HEK293 (cell line): ENCODE results near the gene EPG5.
"Not testable (repeated sequence)": the region's sequence is repeated elsewhere in the genome, so short reads cannot be mapped to it uniquely, and the experiment has no call there.

Experiments
- CTCF ChIA-PET: fragments of 350-600 bp; formaldehyde crosslinking; extraction: SDS; loops from one replicate; lab custom pipeline; 2021; ENCODE audit warnings: antibody characterized with exemption; lab: Yijun Ruan, JAX
- POLR2A ChIA-PET: fragments of 300-600 bp; formaldehyde crosslinking; extraction: SDS; loops from one replicate; lab custom pipeline; 2020; ENCODE audit warnings: antibody characterized with exemption, inconsistent platforms; lab: Yijun Ruan, JAX
- H3K27ac ChIP-seq: fragments of 200-500 bp; sonication (Bioruptor generic); 2 replicates; pipeline ENCODE4 v1.5.1; 2014; ENCODE audit warnings: low read depth, low read length, control low read depth, inconsistent platforms; ENCODE audit errors: extremely low read depth
- H3K36me3 ChIP-seq, 2 experiments: fragments of 200-500 bp in 1 of 2; sonication (Bioruptor generic) in 1 of 2; 1 replicate in 1 of 2; 2 replicates in 1 of 2; pipeline ENCODE4 v1.5.1; 2014 to 2017; ENCODE audit warnings: inconsistent platforms in 2 of 2, low read length in 2 of 2; ENCODE audit not compliant: control insufficient read depth in 2 of 2, insufficient read depth in 1 of 2
- H3K4me1 ChIP-seq: fragments of 200-500 bp; sonication (Bioruptor generic); 2 replicates; pipeline ENCODE4 v1.5.1; 2014; ENCODE audit warnings: mild to moderate bottlenecking, low read length, inconsistent platforms; ENCODE audit not compliant: control insufficient read depth, insufficient read depth
- H3K4me3 ChIP-seq: 2 replicates; pipeline ENCODE4 v1.5.1; 2011; ENCODE audit warnings: low read depth, mild to moderate bottlenecking, control low read depth, low read length, moderate library complexity
- H3K9me3 ChIP-seq: fragments of 200-500 bp; sonication (Bioruptor generic); 2 replicates; pipeline ENCODE4 v1.5.1; 2014; ENCODE audit warnings: low read depth, low read length, inconsistent platforms; ENCODE audit not compliant: control insufficient read depth, insufficient read depth
- EGR2 ChIP-seq: fragments of 450-650 bp; formaldehyde crosslinking; IDR thresholded peaks from 2 replicates; pipeline ENCODE4 v1.5.1; 2016; ENCODE audit warnings: low read depth, missing biosample characterization, missing genetic modification characterization
- KLF9 ChIP-seq: fragments of 450-650 bp; formaldehyde crosslinking; IDR thresholded peaks from 2 replicates; pipeline ENCODE4 v1.5.1; 2016; ENCODE audit warnings: missing biosample characterization, missing genetic modification characterization, low read depth
- MYNN ChIP-seq: fragments of 450-650 bp; formaldehyde crosslinking; IDR thresholded peaks from 2 replicates; pipeline ENCODE4 v1.5.1; 2016; ENCODE audit warnings: missing biosample characterization, missing genetic modification characterization, borderline replicate concordance
- ZFHX2 ChIP-seq: fragments of 450-650 bp; formaldehyde crosslinking; conservative IDR thresholded peaks from 2 replicates; pipeline ENCODE4 v1.5.1; 2016; ENCODE audit warnings: missing biosample characterization, missing genetic modification characterization
- ZFP37 ChIP-seq: fragments of 450-650 bp; formaldehyde crosslinking; IDR thresholded peaks from 2 replicates; pipeline ENCODE4 v1.5.1; 2016; ENCODE audit warnings: missing biosample characterization, missing genetic modification characterization
- ZNF10 ChIP-seq: fragments of 450-650 bp; formaldehyde crosslinking; IDR thresholded peaks from 2 replicates; pipeline ENCODE4 v1.5.1; 2017; ENCODE audit warnings: missing biosample characterization, missing genetic modification characterization
- ZNF133 ChIP-seq: fragments of 450-650 bp; formaldehyde crosslinking; IDR thresholded peaks from 2 replicates; pipeline ENCODE4 v1.5.1; 2016; ENCODE audit warnings: missing biosample characterization, missing genetic modification characterization
- ZNF140 ChIP-seq: fragments of 450-650 bp; formaldehyde crosslinking; IDR thresholded peaks from 2 replicates; pipeline ENCODE4 v1.5.1; 2016; ENCODE audit warnings: missing biosample characterization, missing genetic modification characterization
- ZNF157 ChIP-seq: fragments of 450-650 bp; formaldehyde crosslinking; IDR thresholded peaks from 2 replicates; pipeline ENCODE4 v1.5.1; 2016; ENCODE audit warnings: missing biosample characterization, missing genetic modification characterization
- ZNF423 ChIP-seq: fragments of 450-650 bp; formaldehyde crosslinking; IDR thresholded peaks from 2 replicates; pipeline ENCODE4 v1.5.1; 2016; ENCODE audit warnings: missing biosample characterization, missing genetic modification characterization
- ZNF433 ChIP-seq: fragments of 450-650 bp; formaldehyde crosslinking; IDR thresholded peaks from 2 replicates; pipeline ENCODE4 v1.5.1; 2016; ENCODE audit warnings: missing biosample characterization, missing genetic modification characterization, low read depth
- ZNF549 ChIP-seq: fragments of 450-650 bp; IDR thresholded peaks from 2 replicates; pipeline ENCODE4 v1.5.1; 2018; ENCODE audit warnings: missing biosample characterization, missing genetic modification characterization, mild to moderate bottlenecking, inconsistent platforms, moderate library complexity
- ZNF585B ChIP-seq: fragments of 450-650 bp; formaldehyde crosslinking; IDR thresholded peaks from 2 replicates; pipeline ENCODE4 v1.5.1; 2016; ENCODE audit warnings: missing biosample characterization, missing genetic modification characterization
- ZNF768 ChIP-seq: fragments of 450-650 bp; formaldehyde crosslinking; IDR thresholded peaks from 2 replicates; pipeline ENCODE4 v1.5.1; 2018; ENCODE audit warnings: missing biosample characterization, mild to moderate bottlenecking, missing genetic modification characterization
- ZNF830 ChIP-seq: fragments of 450-650 bp; IDR thresholded peaks from 2 replicates; pipeline ENCODE4 v1.5.0; 2018; ENCODE audit warnings: missing biosample characterization, missing genetic modification characterization, low read depth, mild to moderate bottlenecking, moderate library complexity
- TF ChIP-seq, protein P1 (sequence below): fragments of 450-650 bp; formaldehyde crosslinking; IDR thresholded peaks from 2 replicates; pipeline ENCODE4 v1.5.1; 2016; ENCODE audit warnings: missing biosample characterization, missing genetic modification characterization, borderline replicate concordance
- TF ChIP-seq, protein P2 (sequence below): fragments of 450-650 bp; formaldehyde crosslinking; IDR thresholded peaks from 2 replicates; pipeline ENCODE4 v1.5.1; 2016; ENCODE audit warnings: missing biosample characterization, missing genetic modification characterization
- TF ChIP-seq, protein P3 (sequence below): fragments of 450-650 bp; formaldehyde crosslinking; IDR thresholded peaks from 2 replicates; pipeline ENCODE4 v1.5.1; 2016; ENCODE audit warnings: missing biosample characterization, missing genetic modification characterization

The EPG5 gene

DNA sequence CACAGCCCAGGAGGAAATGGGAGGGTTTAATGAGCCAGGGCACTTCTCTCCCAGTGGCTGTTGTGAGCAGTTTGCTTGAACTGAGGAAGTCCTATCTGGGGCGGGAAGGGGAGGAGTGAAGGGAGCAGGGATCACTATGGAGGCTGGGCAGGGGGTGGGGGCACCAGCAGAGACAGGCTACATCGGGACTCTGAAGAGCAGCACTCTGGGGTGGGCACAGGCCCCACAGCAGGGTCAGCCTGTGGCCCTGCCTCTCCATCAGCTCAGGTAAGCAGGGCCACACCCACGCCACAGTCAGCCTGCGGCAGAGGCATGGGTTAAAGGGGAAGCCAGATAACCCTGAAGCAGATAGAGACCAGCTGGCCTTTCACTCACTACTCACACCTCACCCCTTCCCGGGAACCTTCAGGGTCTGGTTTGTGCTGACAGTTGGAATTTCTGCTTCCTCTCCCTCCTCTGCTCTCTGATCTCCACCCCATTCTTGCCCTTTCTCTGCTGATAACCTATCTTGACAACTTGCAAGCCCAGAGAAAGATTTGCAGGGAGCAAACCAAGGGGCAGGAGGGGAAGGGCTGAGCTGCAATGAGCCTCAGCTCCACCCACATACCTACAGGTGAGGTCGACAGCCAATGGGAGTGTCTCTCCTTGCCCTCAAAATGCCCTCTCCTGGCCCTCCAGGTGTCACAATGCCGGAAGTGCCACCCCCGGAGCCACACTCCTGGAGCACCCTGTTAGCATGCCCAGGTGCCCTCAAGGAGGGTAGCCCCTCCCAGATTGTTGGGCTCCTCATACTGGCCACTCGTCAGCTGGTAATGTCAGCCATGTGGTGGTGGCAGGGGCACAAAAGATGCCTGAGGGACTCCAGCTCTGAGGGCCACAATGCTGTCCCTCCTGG lies 138.0 kb downstream of the EPG5 start:
- H3K4me1 ChIP-seq = no peaks in the 10 kb centered on the region
- H3K4me3 ChIP-seq = no peak overlapping the region
- H3K9me3 ChIP-seq = no peaks in the 10 kb centered on the region
- H3K27ac ChIP-seq = no peak overlapping the region
- TF ChIP-seq ZNF433 (no peak), EGR2 (tag by site-specific recombination) (no peak), ZNF10 (no peak), ZNF133 (tag by site-specific recombination) (no peak), ZNF585B (tag by site-specific recombination) (no peak), KLF9 (tag by site-specific recombination) (no peak), ZFP37 (tag by site-specific recombination) (no peak), ZNF830 (no peak), ZNF140 (no peak)
- TF ChIP-seq, protein P1, sequence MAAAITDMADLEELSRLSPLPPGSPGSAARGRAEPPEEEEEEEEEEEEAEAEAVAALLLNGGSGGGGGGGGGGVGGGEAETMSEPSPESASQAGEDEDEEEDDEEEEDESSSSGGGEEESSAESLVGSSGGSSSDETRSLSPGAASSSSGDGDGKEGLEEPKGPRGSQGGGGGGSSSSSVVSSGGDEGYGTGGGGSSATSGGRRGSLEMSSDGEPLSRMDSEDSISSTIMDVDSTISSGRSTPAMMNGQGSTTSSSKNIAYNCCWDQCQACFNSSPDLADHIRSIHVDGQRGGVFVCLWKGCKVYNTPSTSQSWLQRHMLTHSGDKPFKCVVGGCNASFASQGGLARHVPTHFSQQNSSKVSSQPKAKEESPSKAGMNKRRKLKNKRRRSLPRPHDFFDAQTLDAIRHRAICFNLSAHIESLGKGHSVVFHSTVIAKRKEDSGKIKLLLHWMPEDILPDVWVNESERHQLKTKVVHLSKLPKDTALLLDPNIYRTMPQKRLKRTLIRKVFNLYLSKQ (tag by site-specific recombination) = no peak
- CTCF ChIA-PET = interaction anchor here (1.1 kb wide), 1 partner anchor 103 kb away, joined by 4 read pairs; no protein-coding TSS in a partner anchor
- POLR2A ChIA-PET = no interaction called here
- no peaks in the 10 kb centered on the region for H3K36me3 ChIP-seq

DNA sequence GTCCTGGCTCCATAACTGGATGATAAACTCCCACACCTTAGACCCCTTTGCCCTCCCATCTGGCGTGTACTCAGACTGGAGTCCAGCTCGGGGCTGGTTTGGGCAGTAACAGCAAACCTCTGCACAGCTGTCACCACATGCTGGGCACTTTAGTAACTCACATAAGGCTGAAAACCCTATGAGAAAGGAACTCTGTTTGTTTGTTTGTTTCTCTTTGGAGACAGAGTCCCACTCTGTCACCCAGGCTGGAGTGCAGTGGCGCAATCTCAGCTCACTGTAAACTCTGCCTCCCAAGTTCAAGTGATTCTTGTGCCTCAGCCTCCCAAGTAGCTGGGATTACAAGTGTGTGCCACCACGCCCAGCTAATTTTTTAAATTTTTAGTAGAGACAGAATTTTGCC lies 140.4 kb downstream of the EPG5 start:
- not testable (repeated sequence) for H3K4me1 ChIP-seq

DNA sequence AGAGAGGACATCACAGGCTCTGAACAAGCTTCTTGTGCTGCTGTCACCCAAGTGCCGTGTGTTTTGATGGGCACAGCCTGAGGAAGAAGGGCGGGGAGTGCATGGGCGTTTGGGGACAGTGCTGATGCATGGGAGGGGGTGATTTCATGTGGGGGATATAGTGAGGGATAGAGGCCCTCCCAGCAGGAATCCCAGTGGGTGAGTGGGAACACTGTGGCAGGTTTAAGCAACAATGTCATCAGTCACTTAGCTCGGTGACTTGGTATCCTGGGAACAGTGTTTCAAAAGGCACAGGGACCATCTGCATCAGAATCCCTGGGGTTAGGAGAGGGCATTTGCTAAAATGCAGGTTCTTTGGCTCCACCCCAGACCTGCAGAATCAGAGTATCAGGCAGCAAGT lies 141.0 kb downstream of the EPG5 start:
- TF ChIP-seq ZFHX2 (peak; percentile 24; the same call in 1 of the 2 replicates), EGR2 (tag by site-specific recombination) (peak; percentile 49; the same call in 1 of the 2 replicates), ZNF549 (tag by site-specific recombination) (no peak)
- POLR2A ChIA-PET = interaction anchor here (0.7 kb wide), 1 partner anchor 25 kb away, joined by 4 read pairs; no protein-coding TSS in a partner anchor
- Histone ChIP-seq H3K4me3 (no peak overlapping the region), H3K4me1 (no peaks in the 10 kb centered on the region), H3K27ac (no peak overlapping the region), H3K9me3 (no peaks in the 10 kb centered on the region), H3K36me3 (no peaks in the 10 kb centered on the region)
- CTCF ChIA-PET = no interaction called here

More for the DNA sequence above, 140.4 kb downstream of the EPG5 start:
- TF ChIP-seq ZNF157 (tag by site-specific recombination) = peak; percentile 45
- TF ChIP-seq, all 188 proteins: peak for 1; not testable (repeated sequence) for 187
- POLR2A ChIA-PET, H3K27ac ChIP-seq, H3K9me3 ChIP-seq, H3K36me3 ChIP-seq, CTCF ChIA-PET, H3K4me3 ChIP-seq: not testable (repeated sequence)

DNA sequence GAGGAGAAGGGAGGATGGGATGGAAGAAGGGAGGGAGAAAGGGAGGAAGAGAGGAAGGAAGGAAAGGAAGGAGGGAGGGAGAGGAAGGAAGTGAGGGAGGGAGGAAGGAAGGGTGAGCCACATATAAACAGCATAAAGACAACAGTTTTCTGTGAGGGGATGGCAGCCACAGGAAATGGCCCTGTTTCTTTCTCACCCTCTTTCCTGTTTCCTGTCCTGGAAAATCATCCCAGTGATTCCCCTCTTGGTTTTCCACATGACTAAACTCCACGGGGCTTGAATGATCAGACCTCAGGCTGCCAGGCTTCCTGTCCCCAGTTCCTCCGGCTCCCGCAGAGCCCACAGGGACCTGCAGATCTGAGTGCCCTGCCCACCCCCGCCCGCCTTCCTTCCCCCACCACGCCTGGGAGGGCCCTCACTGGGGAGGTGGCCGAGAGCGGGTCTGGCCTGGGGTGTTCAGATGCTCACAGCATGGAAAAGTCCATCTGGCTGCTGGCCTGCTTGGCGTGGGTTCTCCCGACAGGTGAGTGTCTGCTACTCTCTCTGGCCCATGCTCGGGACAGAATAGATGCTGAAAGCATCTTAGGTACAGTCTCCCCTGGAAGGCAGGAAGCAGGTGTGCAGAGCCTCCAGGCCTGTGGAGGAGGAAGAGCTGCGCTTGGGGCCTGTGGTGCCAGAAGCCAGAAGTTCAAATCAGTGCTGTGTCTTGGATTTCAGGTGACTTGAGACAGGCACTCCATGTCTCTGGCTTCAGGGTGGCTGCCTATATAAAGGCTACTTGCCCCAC lies 141.7 kb downstream of the EPG5 start, which contains the start of gene SIGLEC15:
SIGLEC15 (plus strand) TSS at position 418 of the 787 bp plus-strand sequence; CDS start at position 472, 54 bp downstream.
- ChIA-PET CTCF (no interaction called here), POLR2A (interaction anchor here (0.7 kb wide), 1 partner anchor 24 kb away, joined by 4 read pairs; no protein-coding TSS in a partner anchor)
- no peaks in the 10 kb centered on the region for H3K9me3 ChIP-seq
- H3K27ac ChIP-seq = no peak within 1 kb of the TSS
- no peaks in the 10 kb centered on the region for H3K36me3 ChIP-seq
- no peaks in the 10 kb centered on the region for H3K4me1 ChIP-seq
- H3K4me3 ChIP-seq = no peak within 1 kb of the TSS
- TF ChIP-seq, protein P2, sequence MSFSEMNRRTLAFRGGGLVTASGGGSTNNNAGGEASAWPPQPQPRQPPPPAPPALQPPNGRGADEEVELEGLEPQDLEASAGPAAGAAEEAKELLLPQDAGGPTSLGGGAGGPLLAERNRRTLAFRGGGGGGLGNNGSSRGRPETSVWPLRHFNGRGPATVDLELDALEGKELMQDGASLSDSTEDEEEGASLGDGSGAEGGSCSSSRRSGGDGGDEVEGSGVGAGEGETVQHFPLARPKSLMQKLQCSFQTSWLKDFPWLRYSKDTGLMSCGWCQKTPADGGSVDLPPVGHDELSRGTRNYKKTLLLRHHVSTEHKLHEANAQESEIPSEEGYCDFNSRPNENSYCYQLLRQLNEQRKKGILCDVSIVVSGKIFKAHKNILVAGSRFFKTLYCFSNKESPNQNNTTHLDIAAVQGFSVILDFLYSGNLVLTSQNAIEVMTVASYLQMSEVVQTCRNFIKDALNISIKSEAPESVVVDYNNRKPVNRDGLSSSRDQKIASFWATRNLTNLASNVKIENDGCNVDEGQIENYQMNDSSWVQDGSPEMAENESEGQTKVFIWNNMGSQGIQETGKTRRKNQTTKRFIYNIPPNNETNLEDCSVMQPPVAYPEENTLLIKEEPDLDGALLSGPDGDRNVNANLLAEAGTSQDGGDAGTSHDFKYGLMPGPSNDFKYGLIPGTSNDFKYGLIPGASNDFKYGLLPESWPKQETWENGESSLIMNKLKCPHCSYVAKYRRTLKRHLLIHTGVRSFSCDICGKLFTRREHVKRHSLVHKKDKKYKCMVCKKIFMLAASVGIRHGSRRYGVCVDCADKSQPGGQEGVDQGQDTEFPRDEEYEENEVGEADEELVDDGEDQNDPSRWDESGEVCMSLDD (tag by site-specific recombination) = no peak
- TF ChIP-seq ZNF423 (tag by site-specific recombination) = no peak
- TF ChIP-seq MYNN (tag by site-specific recombination) = no peak
- no peak for TF ChIP-seq ZNF768 (tag by site-specific recombination)
- TF ChIP-seq, protein P3, sequence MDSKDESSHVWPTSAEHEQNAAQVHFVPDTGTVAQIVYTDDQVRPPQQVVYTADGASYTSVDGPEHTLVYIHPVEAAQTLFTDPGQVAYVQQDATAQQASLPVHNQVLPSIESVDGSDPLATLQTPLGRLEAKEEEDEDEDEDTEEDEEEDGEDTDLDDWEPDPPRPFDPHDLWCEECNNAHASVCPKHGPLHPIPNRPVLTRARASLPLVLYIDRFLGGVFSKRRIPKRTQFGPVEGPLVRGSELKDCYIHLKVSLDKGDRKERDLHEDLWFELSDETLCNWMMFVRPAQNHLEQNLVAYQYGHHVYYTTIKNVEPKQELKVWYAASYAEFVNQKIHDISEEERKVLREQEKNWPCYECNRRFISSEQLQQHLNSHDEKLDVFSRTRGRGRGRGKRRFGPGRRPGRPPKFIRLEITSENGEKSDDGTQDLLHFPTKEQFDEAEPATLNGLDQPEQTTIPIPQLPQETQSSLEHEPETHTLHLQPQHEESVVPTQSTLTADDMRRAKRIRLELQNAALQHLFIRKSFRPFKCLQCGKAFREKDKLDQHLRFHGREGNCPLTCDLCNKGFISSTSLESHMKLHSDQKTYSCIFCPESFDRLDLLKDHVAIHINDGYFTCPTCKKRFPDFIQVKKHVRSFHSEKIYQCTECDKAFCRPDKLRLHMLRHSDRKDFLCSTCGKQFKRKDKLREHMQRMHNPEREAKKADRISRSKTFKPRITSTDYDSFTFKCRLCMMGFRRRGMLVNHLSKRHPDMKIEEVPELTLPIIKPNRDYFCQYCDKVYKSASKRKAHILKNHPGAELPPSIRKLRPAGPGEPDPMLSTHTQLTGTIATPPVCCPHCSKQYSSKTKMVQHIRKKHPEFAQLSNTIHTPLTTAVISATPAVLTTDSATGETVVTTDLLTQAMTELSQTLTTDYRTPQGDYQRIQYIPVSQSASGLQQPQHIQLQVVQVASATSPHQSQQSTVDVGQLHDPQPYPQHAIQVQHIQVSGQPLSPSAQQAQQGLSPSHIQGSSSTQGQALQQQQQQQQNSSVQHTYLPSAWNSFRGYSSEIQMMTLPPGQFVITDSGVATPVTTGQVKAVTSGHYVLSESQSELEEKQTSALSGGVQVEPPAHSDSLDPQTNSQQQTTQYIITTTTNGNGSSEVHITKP (tag by site-specific recombination) = no peak
